HepG2 (cell line): ENCODE data around the gene DST. TPM values are rescaled to one million over a fixed set of nuclear protein-coding genes. Genes with fewer than 3 reads are reported as not detected.

Experiments
- ATAC-seq: fragments of 200-7000 bp; cut with Tn5 transposase; 3 replicates; pipeline ENCODE4 v1.9.1; 2020; ENCODE audit warnings: mild to moderate bottlenecking, moderate library complexity
- BruUV-seq: library from RNA; stranded (reverse); fragments of 400-500 nt; replicated peaks from 2 replicates; lab custom pipeline; 2021; lab: Mats Ljungman, UMichigan
- CTCF ChIA-PET: fragments of 300-600 bp; formaldehyde crosslinking; extraction: SDS; loops from one replicate; lab custom pipeline; 2021; ENCODE audit warnings: low total read pairs, inconsistent platforms, low intra/inter-chr PET ratio; lab: Yijun Ruan, JAX
- POLR2A ChIA-PET: fragments of 350-600 bp; sonication (Branson Sonifier 250); formaldehyde crosslinking; loops from one replicate; lab custom pipeline; 2020; ENCODE audit warnings: antibody characterized with exemption, inconsistent platforms; lab: Yijun Ruan, JAX
- DNase-seq: peaks from one replicate; pipeline ENCODE4 v3.0.0-alpha.2; 2015; ENCODE audit warnings: low spot score
- FAIRE-seq: peaks from 3 replicates; lab custom pipeline; 2011; peaks lifted over from hg19 to GRCh38; lab: Jason Lieb, UNC
- H2AFZ ChIP-seq: one replicate; pipeline ENCODE4 v1.6.1; 2011; ENCODE audit warnings: low read length, inconsistent platforms
- H3K27ac ChIP-seq: fragments of 300-600 bp; 3 replicates; pipeline ENCODE4 v1.8.0; 2011; ENCODE audit warnings: mixed run types, mild to moderate bottlenecking, mixed read lengths, low read length, inconsistent platforms; ENCODE audit not compliant: insufficient read depth; ENCODE audit errors: extremely low read length
- H3K27me3 ChIP-seq, 2 experiments: fragments of 200-600 bp in 1 of 2; 2 replicates in 1 of 2; 3 replicates in 1 of 2; pipeline versions ENCODE4 v1.6.0 to v1.8.0; 2011; ENCODE audit warnings: low read length in 2 of 2, mild to moderate bottlenecking in 2 of 2, moderate library complexity in 2 of 2, inconsistent platforms in 1 of 2; ENCODE audit not compliant: insufficient read depth in 2 of 2, control insufficient read depth in 1 of 2
- H3K36me3 ChIP-seq, 2 experiments: fragments of 200-600 bp in 1 of 2; replicated peaks in 1 of 2; 2 replicates in 1 of 2; 3 replicates in 1 of 2; pipeline versions ENCODE4 v1.5.1 to v1.8.0; 2011; ENCODE audit warnings: low read length in 2 of 2, inconsistent platforms in 1 of 2; ENCODE audit not compliant: insufficient read depth in 2 of 2, control insufficient read depth in 1 of 2
- H3K4me1 ChIP-seq: 2 replicates; pipeline ENCODE4 v1.5.1; 2012; ENCODE audit warnings: low read length, inconsistent platforms; ENCODE audit not compliant: insufficient read depth
- H3K4me2 ChIP-seq: 2 replicates; pipeline ENCODE4 v1.6.0; 2011; ENCODE audit warnings: low read depth, low read length, inconsistent platforms
- H3K4me3 ChIP-seq, 3 experiments: fragments of 200-600 bp in 1 of 3; sonication (generic), shearing (Covaris generic) in 1 of 3; replicated peaks in 1 of 3; 2 replicates each; pipeline ENCODE4 v1.5.1; 2011 to 2016; ENCODE audit warnings: low read length in 3 of 3, inconsistent platforms in 2 of 3, low read depth in 2 of 3, mild to moderate bottlenecking in 2 of 3, control low read depth in 1 of 3, mixed read lengths in 1 of 3; ENCODE audit not compliant: insufficient read depth in 1 of 3
- H3K79me2 ChIP-seq: one replicate; pipeline ENCODE4 v1.6.1; 2011; ENCODE audit warnings: low read length, inconsistent platforms; ENCODE audit not compliant: insufficient read depth
- H3K9ac ChIP-seq: 2 replicates; pipeline ENCODE4 v1.6.0; 2011; ENCODE audit warnings: mild to moderate bottlenecking, low read depth, low read length, inconsistent platforms; ENCODE audit not compliant: insufficient read depth
- H3K9me3 ChIP-seq: 2 replicates; pipeline ENCODE4 v1.5.1; 2012; ENCODE audit warnings: mild to moderate bottlenecking, low read length
- H4K20me1 ChIP-seq: 2 replicates; pipeline ENCODE4 v1.6.0; 2011; ENCODE audit warnings: inconsistent platforms, mild to moderate bottlenecking, low read length, moderate library complexity; ENCODE audit not compliant: insufficient read depth
- BHLHE40 ChIP-seq: IDR thresholded peaks from 2 replicates; pipeline ENCODE4 v1.6.1; 2011; ENCODE audit warnings: low read length, improper control_type of control experiment
- CCDC6 ChIP-seq: sonication (generic); formaldehyde crosslinking; IDR thresholded peaks from 2 replicates; pipeline ENCODE4 v1.8.1; 2022; ENCODE audit warnings: mild to moderate bottlenecking, missing genetic modification reagents, moderate library complexity
- FOXP1 ChIP-seq, 2 experiments: fragments of 450-650 bp in 1 of 2; IDR thresholded peaks; 2 replicates each; pipeline ENCODE4 v1.6.1; 2017 to 2018; ENCODE audit warnings: antibody characterized with exemption in 1 of 2
- HDAC1 ChIP-seq: sonication (generic); formaldehyde crosslinking; IDR thresholded peaks from 2 replicates; pipeline ENCODE4 v1.5.1; 2020; ENCODE audit warnings: mild to moderate bottlenecking, missing genetic modification reagents
- HMG20B ChIP-seq: conservative IDR thresholded peaks from 2 replicates; pipeline ENCODE4 v1.6.1; 2016; ENCODE audit warnings: missing genetic modification reagents, missing compliant biosample characterization
- HOXA3 ChIP-seq: sonication (generic); formaldehyde crosslinking; IDR thresholded peaks from 2 replicates; pipeline ENCODE4 v1.5.0; 2020; ENCODE audit warnings: missing genetic modification reagents
- KLF6 ChIP-seq: IDR thresholded peaks from 2 replicates; pipeline ENCODE4 v1.8.0; 2016; ENCODE audit warnings: missing biosample characterization, missing genetic modification reagents
- XRCC5 ChIP-seq: fragments of 200-400 bp; formaldehyde crosslinking; optimal IDR thresholded peaks from 2 replicates; pipeline ENCODE3; 2017; ENCODE audit warnings: mild to moderate bottlenecking, low read length
- ZNF343 ChIP-seq: sonication (generic); formaldehyde crosslinking; IDR thresholded peaks from 2 replicates; pipeline ENCODE4 v1.4.0; 2020; ENCODE audit warnings: mild to moderate bottlenecking, missing genetic modification reagents
- ZNF564 ChIP-seq: sonication (generic); formaldehyde crosslinking; IDR thresholded peaks from 2 replicates; pipeline ENCODE4 v1.8.1; 2023; ENCODE audit warnings: mild to moderate bottlenecking, missing genetic modification reagents
- ZNF652 ChIP-seq: IDR thresholded peaks from 2 replicates; pipeline ENCODE4 v1.6.1; 2016; ENCODE audit warnings: low read depth, borderline replicate concordance
- WGBS: methylation state at CpG from one replicate; pipeline ENCODE4 v1.1.6; 2017; ENCODE audit warnings: low lambda C conversion rate; 5-methylcytosine and 5-hydroxymethylcytosine counted together
- in situ Hi-C: cut with HindIII; loops from 2 replicates; pipeline ENCODE4 v1.10.0; 2017; ENCODE audit warnings: low pct_unique_long_range_greater_than_20kb; ENCODE audit not compliant: extremely low pct_ligation_motif_present
- intact Hi-C: fragments of 100-400 bp; cut with micrococcal nuclease; formaldehyde crosslinking; loops from one replicate; pipeline ENCODE4 v1.10.0; 2022; ENCODE audit not compliant: unreplicated experiment
- polyA plus RNA-seq, 8 experiments: library from polyadenylated mRNA; depleted of rRNA in 3 of 8; stranded (reverse) in 7 of 8; unstranded in 1 of 8; fragments of >200 nt; fragmentation: Illumina TruSeq in 4 of 8; extraction: Trizol in 4 of 8; gene quantifications; 2 replicates each; pipeline versions ENCODE4 v1.2.1 to v1.2.3, GENCODE V29; 2011 to 2016; ENCODE audit warnings: low read depth in 4 of 8, missing spikeins in 1 of 8, mixed read lengths in 1 of 8; ENCODE audit not compliant: insufficient read depth in 1 of 8
- total RNA-seq, 5 experiments: library from RNA; depleted of rRNA; stranded (reverse); fragments of >200 nt; fragmentation: Illumina TruSeq; extraction: Trizol; gene quantifications; 2 replicates each; pipeline ENCODE4 v1.2.3, GENCODE V29; 2016; ENCODE audit warnings: low read depth in 1 of 5
- TF ChIP-seq, protein P1 (sequence below), 2 experiments: sonication (generic) in 1 of 2; formaldehyde crosslinking in 1 of 2; IDR thresholded peaks; 2 replicates each; pipeline versions ENCODE4 v1.4.0 to v1.6.1; 2018 to 2020; ENCODE audit warnings: missing genetic modification reagents in 2 of 2, borderline replicate concordance in 1 of 2, low read depth in 1 of 2, mild to moderate bottlenecking in 1 of 2, missing biosample characterization in 1 of 2
- TF ChIP-seq, protein P2 (sequence below): sonication (generic); formaldehyde crosslinking; IDR thresholded peaks from 2 replicates; pipeline ENCODE4 v1.5.0; 2020; ENCODE audit warnings: mild to moderate bottlenecking, missing genetic modification reagents, moderate library complexity
- TF ChIP-seq, protein P3 (sequence below): sonication (generic); formaldehyde crosslinking; IDR thresholded peaks from 2 replicates; pipeline ENCODE4 v1.4.0; 2020; ENCODE audit warnings: missing genetic modification reagents
- TF ChIP-seq, protein P4 (sequence below): IDR thresholded peaks from 2 replicates; pipeline ENCODE4 v1.6.1; 2016; ENCODE audit warnings: control low read depth

DST gene
- total and polyA plus RNA-seq, 2 of the 13 experiments (the other 11 are each of a cell fraction or from before 2014, with no cell fraction given): 64.4 to 89.0 TPM

DNA sequence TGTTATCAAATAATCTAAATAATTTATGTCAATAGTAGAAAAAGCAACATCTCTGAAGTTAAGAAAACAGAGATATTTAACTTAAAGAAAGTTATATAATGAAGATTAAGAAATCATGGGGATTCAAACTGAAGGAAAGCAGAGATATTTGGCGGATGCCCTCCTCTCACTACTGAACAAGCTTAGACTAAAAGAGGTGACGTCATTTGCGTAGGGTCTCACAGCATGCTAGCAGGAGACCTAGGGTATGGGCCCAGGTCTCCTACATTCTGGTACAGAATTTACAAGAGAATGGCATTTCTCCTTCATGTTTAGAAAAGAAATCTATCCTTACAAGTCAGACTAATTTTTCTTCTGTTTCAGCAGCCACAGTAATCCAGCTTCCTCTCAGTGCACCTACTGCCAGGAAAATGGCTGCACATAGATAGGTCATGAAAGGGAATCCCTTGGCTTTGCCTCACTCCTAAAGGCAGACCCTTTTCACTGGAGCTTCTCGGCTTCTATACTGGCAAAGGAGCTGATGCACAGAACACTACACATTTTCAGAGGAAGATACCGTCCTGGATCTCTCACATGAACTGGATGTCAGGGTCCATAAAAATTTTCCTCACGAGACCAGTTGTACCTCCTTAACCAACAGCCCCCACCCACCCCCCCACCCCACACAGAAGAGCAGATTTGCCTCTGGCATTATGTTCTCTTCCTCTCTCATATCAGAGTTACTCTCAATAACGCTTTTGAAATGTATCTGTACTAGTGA is 41.8 kb upstream of the DST start (continued):
- no peak for TF ChIP-seq FOXP1 (IDR thresholded peaks at IDR 0.05)
- TF ChIP-seq FOXP1 (CRISPR knock-in tag; IDR thresholded peaks at IDR 0.05): no peak
- peak; percentile 73 for TF ChIP-seq CCDC6 (CRISPR knock-in tag)
- 0 out of 2 replicates have a peak, but pooled peaks have one; percentile 30 for TF ChIP-seq ZNF652 (CRISPR knock-in tag)
- TF ChIP-seq, protein P1, sequence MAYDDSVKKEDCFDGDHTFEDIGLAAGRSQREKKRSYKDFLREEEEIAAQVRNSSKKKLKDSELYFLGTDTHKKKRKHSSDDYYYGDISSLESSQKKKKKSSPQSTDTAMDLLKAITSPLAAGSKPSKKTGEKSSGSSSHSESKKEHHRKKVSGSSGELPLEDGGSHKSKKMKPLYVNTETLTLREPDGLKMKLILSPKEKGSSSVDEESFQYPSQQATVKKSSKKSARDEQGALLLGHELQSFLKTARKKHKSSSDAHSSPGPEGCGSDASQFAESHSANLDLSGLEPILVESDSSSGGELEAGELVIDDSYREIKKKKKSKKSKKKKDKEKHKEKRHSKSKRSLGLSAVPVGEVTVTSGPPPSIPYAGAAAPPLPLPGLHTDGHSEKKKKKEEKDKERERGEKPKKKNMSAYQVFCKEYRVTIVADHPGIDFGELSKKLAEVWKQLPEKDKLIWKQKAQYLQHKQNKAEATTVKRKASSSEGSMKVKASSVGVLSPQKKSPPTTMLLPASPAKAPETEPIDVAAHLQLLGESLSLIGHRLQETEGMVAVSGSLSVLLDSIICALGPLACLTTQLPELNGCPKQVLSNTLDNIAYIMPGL (CRISPR knock-in tag; IDR thresholded peaks at IDR 0.05; ENCODE audit: borderline replicate concordance in 1 of 2, low read depth in 1 of 2): 0 out of 4 replicates have a peak, but pooled peaks of 1 of the 2 experiments have one; percentile 5
- 0 out of 2 replicates have a peak, but pooled peaks have one; percentile 0 for TF ChIP-seq HOXA3 (CRISPR knock-in tag)
- peak; percentile 7; the same call in 1 of the 2 replicates for TF ChIP-seq ZNF564 (CRISPR knock-in tag)
- 0 out of 2 replicates have a peak, but pooled peaks have one; percentile 19 for TF ChIP-seq BHLHE40
- TF ChIP-seq, all 625 proteins: peak for 18

DNA sequence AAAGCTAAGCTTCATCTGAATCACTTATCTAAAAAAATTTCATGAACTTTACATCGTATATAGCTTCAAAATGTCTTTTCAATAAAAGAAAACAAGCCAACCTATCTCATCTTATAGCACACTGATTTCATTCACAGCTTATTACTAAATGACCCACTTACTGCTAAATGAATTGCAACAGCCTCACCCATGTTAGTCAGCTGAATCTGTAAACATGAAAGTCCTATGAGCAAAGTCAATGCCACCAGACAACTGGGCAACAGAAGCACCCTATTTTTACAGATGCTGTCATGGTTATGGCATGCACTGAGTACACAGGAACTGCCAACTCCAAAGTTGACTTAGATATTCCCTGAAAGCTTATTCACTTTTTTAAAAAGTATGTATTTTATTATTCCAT is 41.2 kb upstream of the DST start:
- peaks cover 0 to 2% of the 10 kb centered on the region in 2 experiments; a peak in 1 of 5 replicates for H3K36me3 ChIP-seq
- peak overlapping the region; percentile 28 for H3K27ac ChIP-seq
- no peaks in the 10 kb centered on the region for H3K9me3 ChIP-seq
- intact Hi-C loops (loop anchor here (1.0 kb wide), 1 partner anchor 8 kb away; no protein-coding TSS in a partner anchor), in situ Hi-C loops (no loop called here)
- FAIRE-seq (no peak), ATAC-seq (peak; percentile 92), DNase-seq (peak; percentile 98)
- H3K27me3 ChIP-seq: no peaks in the 10 kb centered on the region
- H3K4me3 ChIP-seq: no peak overlapping the region; a peak in 2 of 6 replicates
- peaks cover 70% of the 10 kb centered on the region for H3K4me1 ChIP-seq
- H3K9ac ChIP-seq: peak overlapping the region; percentile 4; the same call in 1 of the 2 replicates
- BruUV-seq: no TSS peak
- H2AFZ ChIP-seq: no peak overlapping the region
- H4K20me1 ChIP-seq: no peaks in the 10 kb centered on the region
- ChIA-PET POLR2A (interaction anchor here (0.9 to 2.5 kb wide), 9 partner anchors 9 to 284 kb away, joined by 3 to 42 read pairs (median 4); partner anchors contain the start of gene DST), CTCF (no interaction called here)
- 42% methylated on average over 1 of the region's 1 CpG for WGBS
- peak overlapping the region; percentile 66 for H3K4me2 ChIP-seq
- H3K79me2 ChIP-seq: peaks cover 13% of the 10 kb centered on the region
- TF ChIP-seq HDAC1 (CRISPR knock-in tag) (peak; percentile 74), KLF6 (CRISPR knock-in tag) (0 out of 2 replicates have a peak, but pooled peaks have one; percentile 25), XRCC5 (peak; percentile 23), HMG20B (CRISPR knock-in tag) (peak; percentile 65; the same call in 1 of the 2 replicates), ZNF343 (CRISPR knock-in tag) (no peak)
- TF ChIP-seq, protein P2, sequence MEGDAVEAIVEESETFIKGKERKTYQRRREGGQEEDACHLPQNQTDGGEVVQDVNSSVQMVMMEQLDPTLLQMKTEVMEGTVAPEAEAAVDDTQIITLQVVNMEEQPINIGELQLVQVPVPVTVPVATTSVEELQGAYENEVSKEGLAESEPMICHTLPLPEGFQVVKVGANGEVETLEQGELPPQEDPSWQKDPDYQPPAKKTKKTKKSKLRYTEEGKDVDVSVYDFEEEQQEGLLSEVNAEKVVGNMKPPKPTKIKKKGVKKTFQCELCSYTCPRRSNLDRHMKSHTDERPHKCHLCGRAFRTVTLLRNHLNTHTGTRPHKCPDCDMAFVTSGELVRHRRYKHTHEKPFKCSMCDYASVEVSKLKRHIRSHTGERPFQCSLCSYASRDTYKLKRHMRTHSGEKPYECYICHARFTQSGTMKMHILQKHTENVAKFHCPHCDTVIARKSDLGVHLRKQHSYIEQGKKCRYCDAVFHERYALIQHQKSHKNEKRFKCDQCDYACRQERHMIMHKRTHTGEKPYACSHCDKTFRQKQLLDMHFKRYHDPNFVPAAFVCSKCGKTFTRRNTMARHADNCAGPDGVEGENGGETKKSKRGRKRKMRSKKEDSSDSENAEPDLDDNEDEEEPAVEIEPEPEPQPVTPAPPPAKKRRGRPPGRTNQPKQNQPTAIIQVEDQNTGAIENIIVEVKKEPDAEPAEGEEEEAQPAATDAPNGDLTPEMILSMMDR: no peak
- TF ChIP-seq, protein P3, sequence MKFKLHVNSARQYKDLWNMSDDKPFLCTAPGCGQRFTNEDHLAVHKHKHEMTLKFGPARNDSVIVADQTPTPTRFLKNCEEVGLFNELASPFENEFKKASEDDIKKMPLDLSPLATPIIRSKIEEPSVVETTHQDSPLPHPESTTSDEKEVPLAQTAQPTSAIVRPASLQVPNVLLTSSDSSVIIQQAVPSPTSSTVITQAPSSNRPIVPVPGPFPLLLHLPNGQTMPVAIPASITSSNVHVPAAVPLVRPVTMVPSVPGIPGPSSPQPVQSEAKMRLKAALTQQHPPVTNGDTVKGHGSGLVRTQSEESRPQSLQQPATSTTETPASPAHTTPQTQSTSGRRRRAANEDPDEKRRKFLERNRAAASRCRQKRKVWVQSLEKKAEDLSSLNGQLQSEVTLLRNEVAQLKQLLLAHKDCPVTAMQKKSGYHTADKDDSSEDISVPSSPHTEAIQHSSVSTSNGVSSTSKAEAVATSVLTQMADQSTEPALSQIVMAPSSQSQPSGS: peak; percentile 100
- TF ChIP-seq, protein P4, sequence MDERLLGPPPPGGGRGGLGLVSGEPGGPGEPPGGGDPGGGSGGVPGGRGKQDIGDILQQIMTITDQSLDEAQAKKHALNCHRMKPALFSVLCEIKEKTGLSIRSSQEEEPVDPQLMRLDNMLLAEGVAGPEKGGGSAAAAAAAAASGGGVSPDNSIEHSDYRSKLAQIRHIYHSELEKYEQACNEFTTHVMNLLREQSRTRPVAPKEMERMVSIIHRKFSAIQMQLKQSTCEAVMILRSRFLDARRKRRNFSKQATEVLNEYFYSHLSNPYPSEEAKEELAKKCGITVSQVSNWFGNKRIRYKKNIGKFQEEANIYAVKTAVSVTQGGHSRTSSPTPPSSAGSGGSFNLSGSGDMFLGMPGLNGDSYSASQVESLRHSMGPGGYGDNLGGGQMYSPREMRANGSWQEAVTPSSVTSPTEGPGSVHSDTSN (CRISPR knock-in tag): no peak
